ENCODE results near the gene TBC1D22A. TPM values are rescaled to one million over a fixed set of nuclear protein-coding genes. Genes with fewer than 3 reads are reported as not detected.
A peak's percentile ranks its signal among the peaks of the same experiment; 100 is the strongest.
"Not testable (repeated sequence)": the region's sequence is repeated elsewhere in the genome, so short reads cannot be mapped to it uniquely, and the experiment has no call there.

Gene TBC1D22A
- total RNA-seq, 1 experiment from 2014 or later = 7.9 TPM

GRCh38 chr22:46773076-46773475 is 10.6 kb downstream of the TBC1D22A start:
- DNase-seq (ENCODE audit: low spot score) = no peak

- DNase-seq (ENCODE audit: low spot score) = no peak
Measured at GRCh38 chr22:46774253-46774979, 12.0 kb downstream of the TBC1D22A start.

- no peak for DNase-seq (ENCODE audit: low spot score)
Measured at GRCh38 chr22:46774980-46775849, 12.8 kb downstream of the TBC1D22A start.

- DNase-seq (ENCODE audit: low spot score) = no peak
Measured at GRCh38 chr22:46775850-46776826, 13.7 kb downstream of the TBC1D22A start.

- no peak for DNase-seq (ENCODE audit: low spot score)
Measured at GRCh38 chr22:46776876-46777608, 14.6 kb downstream of the TBC1D22A start.

- no peak for DNase-seq (ENCODE audit: low spot score)
Measured at GRCh38 chr22:46777609-46777970, 15.1 kb downstream of the TBC1D22A start.

- DNase-seq (ENCODE audit: low spot score) = no peak
Measured at GRCh38 chr22:46779023-46779422, 16.6 kb downstream of the TBC1D22A start.

GRCh38 chr22:46779651-46780050 is 17.2 kb downstream of the TBC1D22A start:
- no peak for DNase-seq (ENCODE audit: low spot score)

GRCh38 chr22:46780453-46780852 is 18.0 kb downstream of the TBC1D22A start:
- no peak for DNase-seq (ENCODE audit: low spot score)

GRCh38 chr22:46781291-46781690 is 18.8 kb downstream of the TBC1D22A start:
- DNase-seq (ENCODE audit: low spot score) = no peak

GRCh38 chr22:46782200-46782599 is 19.8 kb downstream of the TBC1D22A start:
- not testable (repeated sequence) for DNase-seq (ENCODE audit: low spot score)

GRCh38 chr22:46783721-46784120 is 21.3 kb downstream of the TBC1D22A start:
- no peak for DNase-seq (ENCODE audit: low spot score)

GRCh38 chr22:46788441-46789172 is 26.2 kb downstream of the TBC1D22A start:
- no peak for DNase-seq (ENCODE audit: low spot score)

GRCh38 chr22:46789992-46790391 is 27.5 kb downstream of the TBC1D22A start:
- DNase-seq (ENCODE audit: low spot score) = no peak

- DNase-seq (ENCODE audit: low spot score) = peak; percentile 46
Measured at GRCh38 chr22:46791201-46791731, 28.8 kb downstream of the TBC1D22A start.

- no peak for DNase-seq (ENCODE audit: low spot score)
Measured at GRCh38 chr22:46792061-46792796, 29.8 kb downstream of the TBC1D22A start.

GRCh38 chr22:46792841-46793261 is 30.4 kb downstream of the TBC1D22A start:
- no peak for DNase-seq (ENCODE audit: low spot score)

- DNase-seq (ENCODE audit: low spot score) = no peak
Measured at GRCh38 chr22:46793497-46793896, 31.0 kb downstream of the TBC1D22A start.

- no peak for DNase-seq (ENCODE audit: low spot score)
Measured at GRCh38 chr22:46794067-46794466, 31.6 kb downstream of the TBC1D22A start.
